IMR-90 (cell line): ENCODE measurements around the gene SHISA2. TPM values are rescaled to one million over a fixed set of nuclear protein-coding genes. Genes with fewer than 3 reads are reported as not detected.

Experiments
- ATAC-seq: fragments of 200-7000 bp; cut with Tn5 transposase; 2 replicates; pipeline ENCODE4 v1.9.1; 2020; ENCODE audit warnings: low read depth, mild to moderate bottlenecking, moderate library complexity
- BruUV-seq: library from RNA; stranded (reverse); fragments of 400-500 nt; replicated peaks from 2 replicates; lab custom pipeline; 2021; lab: Mats Ljungman, UMichigan
- CTCF ChIA-PET: fragments of 300-600 bp; formaldehyde crosslinking; extraction: SDS; loops from one replicate; lab custom pipeline; 2021; ENCODE audit warnings: antibody characterized with exemption; lab: Yijun Ruan, JAX
- POLR2A ChIA-PET: fragments of 300-600 bp; sonication (Branson Sonifier 250); formaldehyde crosslinking; loops from one replicate; lab custom pipeline; 2022; ENCODE audit warnings: antibody characterized with exemption; ENCODE audit not compliant: unreplicated experiment; lab: Charles Lee
- DNase-seq: peaks from one replicate; pipeline ENCODE4 v3.0.0; 2013
- H2AFZ ChIP-seq: replicated peaks from 2 replicates; pipeline ENCODE3; 2013; ENCODE audit warnings: low read length, mild to moderate bottlenecking; ENCODE audit not compliant: poor library complexity
- H2AK5ac ChIP-seq: 2 replicates; pipeline ENCODE4 v1.6.1; 2013; ENCODE audit warnings: low read depth, low read length, inconsistent platforms
- H2AK9ac ChIP-seq: replicated peaks from 2 replicates; pipeline ENCODE3; 2013; ENCODE audit warnings: mild to moderate bottlenecking, low read depth, low read length, moderate library complexity; ENCODE audit not compliant: poor library complexity
- H2BK120ac ChIP-seq: 2 replicates; pipeline ENCODE4 v1.6.1; 2013; ENCODE audit warnings: low read depth, low read length, inconsistent platforms
- H2BK15ac ChIP-seq: 3 replicates; pipeline ENCODE4 v1.6.1; 2013; ENCODE audit warnings: low read depth, low read length, inconsistent platforms
- H2BK20ac ChIP-seq: 2 replicates; pipeline ENCODE4 v1.6.1; 2013; ENCODE audit warnings: low read depth, mild to moderate bottlenecking, inconsistent platforms, low read length, moderate library complexity
- H2BK5ac ChIP-seq: 2 replicates; pipeline ENCODE4 v1.6.1; 2013; ENCODE audit warnings: mild to moderate bottlenecking, low read depth, low read length, inconsistent platforms; ENCODE audit not compliant: poor library complexity, severe bottlenecking
- H3K14ac ChIP-seq: replicated peaks from 2 replicates; pipeline ENCODE4 v1.6.1; 2013; ENCODE audit warnings: low read depth, low read length, inconsistent platforms
- H3K18ac ChIP-seq: 2 replicates; pipeline ENCODE4 v1.6.1; 2013; ENCODE audit warnings: low read depth, low read length, control low read depth
- H3K23ac ChIP-seq: 2 replicates; pipeline ENCODE4 v1.6.1; 2013; ENCODE audit warnings: low read depth, low read length, inconsistent platforms
- H3K27ac ChIP-seq: 2 replicates; pipeline ENCODE4 v1.5.1; 2013; ENCODE audit warnings: mild to moderate bottlenecking, control low read depth, low read length; ENCODE audit not compliant: insufficient read depth
- H3K27me3 ChIP-seq: 2 replicates; pipeline ENCODE4 v1.6.1; 2013; ENCODE audit warnings: low read length; ENCODE audit not compliant: control insufficient read depth, insufficient read depth
- H3K36me3 ChIP-seq: 2 replicates; pipeline ENCODE4 v1.6.1; 2013; ENCODE audit warnings: low read length, mixed read lengths; ENCODE audit not compliant: control insufficient read depth, insufficient read depth
- H3K4ac ChIP-seq: 2 replicates; pipeline ENCODE4 v1.6.1; 2013; ENCODE audit warnings: low read depth, low read length, inconsistent platforms
- H3K4me1 ChIP-seq: 2 replicates; pipeline ENCODE4 v1.6.1; 2013; ENCODE audit warnings: low read length, mixed read lengths; ENCODE audit not compliant: control insufficient read depth, insufficient read depth
- H3K4me2 ChIP-seq: 2 replicates; pipeline ENCODE4 v1.6.1; 2013; ENCODE audit warnings: low read depth, mild to moderate bottlenecking, control low read depth, low read length, moderate library complexity
- H3K4me3 ChIP-seq: 2 replicates; pipeline ENCODE4 v1.5.1; 2013; ENCODE audit warnings: low read depth, mild to moderate bottlenecking, control low read depth, low read length, moderate library complexity; ENCODE audit not compliant: insufficient read depth
- H3K56ac ChIP-seq: 2 replicates; pipeline ENCODE4 v1.6.1; 2013; ENCODE audit warnings: low read length, inconsistent platforms; ENCODE audit not compliant: insufficient read depth; ENCODE audit errors: extremely low read depth
- H3K79me1 ChIP-seq, 2 experiments: 2 replicates each; pipeline ENCODE4 v1.6.1; 2013; ENCODE audit warnings: low read length in 2 of 2, inconsistent platforms in 1 of 2, low read depth in 1 of 2
- H3K9ac ChIP-seq: 2 replicates; pipeline ENCODE4 v1.6.1; 2013; ENCODE audit warnings: low read depth, low read length, control low read depth
- H3K9me1 ChIP-seq: 2 replicates; pipeline ENCODE4 v1.6.1; 2013; ENCODE audit warnings: low read length, inconsistent platforms; ENCODE audit not compliant: insufficient read depth
- H3K9me3 ChIP-seq: 2 replicates; pipeline ENCODE4 v1.6.1; 2013; ENCODE audit warnings: low read length; ENCODE audit not compliant: control insufficient read depth, insufficient read depth
- H4K20me1 ChIP-seq: 2 replicates; pipeline ENCODE4 v1.6.1; 2013; ENCODE audit warnings: low read length, inconsistent platforms; ENCODE audit not compliant: insufficient read depth
- H4K5ac ChIP-seq: 2 replicates; pipeline ENCODE4 v1.6.1; 2013; ENCODE audit warnings: mild to moderate bottlenecking, low read depth, low read length, control low read depth
- H4K8ac ChIP-seq, 2 experiments: 2 replicates each; pipeline ENCODE4 v1.6.1; 2013; ENCODE audit warnings: low read depth in 2 of 2, low read length in 2 of 2, control low read depth in 1 of 2, inconsistent platforms in 1 of 2
- H4K91ac ChIP-seq: 2 replicates; pipeline ENCODE4 v1.6.1; 2013; ENCODE audit warnings: low read depth, low read length, inconsistent platforms; ENCODE audit not compliant: insufficient read depth
- BHLHE40 ChIP-seq: fragments of 150-350 bp; IDR thresholded peaks from 2 replicates; pipeline ENCODE4 v1.6.1; 2016; ENCODE audit warnings: mild to moderate bottlenecking, low read depth, low read length
- ELK1 ChIP-seq: fragments of 150-350 bp; IDR thresholded peaks from 2 replicates; pipeline ENCODE4 v1.6.1; 2016; ENCODE audit warnings: low read depth, mild to moderate bottlenecking, low read length, moderate library complexity, borderline replicate concordance
- MAFK ChIP-seq: IDR thresholded peaks from 2 replicates; pipeline ENCODE4 v1.6.1; 2012; ENCODE audit warnings: low read depth, low read length, improper control_type of control experiment
- RAD21 ChIP-seq: IDR thresholded peaks from 2 replicates; pipeline ENCODE4 v1.6.1; 2012; ENCODE audit warnings: low read length, improper control_type of control experiment
- RCOR1 ChIP-seq: IDR thresholded peaks from 2 replicates; pipeline ENCODE4 v1.6.1; 2012; ENCODE audit warnings: mild to moderate bottlenecking, low read length, improper control_type of control experiment; ENCODE audit not compliant: insufficient replicate concordance
- RFX5 ChIP-seq: IDR thresholded peaks from 2 replicates; pipeline ENCODE4 v1.8.0; 2012; ENCODE audit warnings: low read depth, mild to moderate bottlenecking, low read length, moderate library complexity
- SMC3 ChIP-seq: fragments of 150-350 bp; IDR thresholded peaks from 2 replicates; pipeline ENCODE4 v1.6.1; 2016; ENCODE audit warnings: low read depth, mild to moderate bottlenecking, antibody characterized with exemption, low read length, moderate library complexity
- USF2 ChIP-seq: fragments of 150-350 bp; IDR thresholded peaks from 2 replicates; pipeline ENCODE4 v1.6.1; 2017; ENCODE audit warnings: mild to moderate bottlenecking, antibody characterized with exemption, low read length, low read depth
- WGBS, 2 experiments: methylation state at CpG; one replicate each; pipeline versions ENCODE4 v1.1.5 to v1.1.7; 2013; ENCODE audit warnings: missing lambda C conversion rate in 2 of 2; ENCODE audit not compliant: insufficient read length in 1 of 2; ENCODE audit errors: extremely low coverage in 2 of 2; 5-methylcytosine and 5-hydroxymethylcytosine counted together
- dilution Hi-C: fragments of 300-500 bp; cut with HindIII; formaldehyde crosslinking; loops from one replicate; pipeline ENCODE4 v1.14.3; 2018; ENCODE audit warnings: low sequenced_read_pairs; ENCODE audit not compliant: unreplicated experiment
- in situ Hi-C: fragments of 300-500 bp; cut with MboI; formaldehyde crosslinking; loops from 3 replicates; pipeline ENCODE4 v1.14.3; 2019; ENCODE audit warnings: low sequenced_read_pairs, inconsistent platforms, mixed read lengths
- intact Hi-C: fragments of 100-400 bp; cut with micrococcal nuclease; formaldehyde crosslinking; loops from 2 replicates; pipeline ENCODE4 v1.10.0; 2022
- polyA plus RNA-seq, 3 experiments: library from polyadenylated mRNA; depleted of rRNA; stranded (reverse); fragments of >200 nt; gene quantifications; 2 replicates each; pipeline ENCODE4 v1.2.3, GENCODE V29; 2012; ENCODE audit warnings: low replicate concordance in 1 of 3
- total RNA-seq: library from RNA; depleted of rRNA; stranded (reverse); fragments of >200 nt; gene quantifications from 2 replicates; pipeline ENCODE4 v1.2.3, GENCODE V29; 2012

Gene SHISA2
- total and polyA plus RNA-seq, 2 of the 4 experiments (the other 2 are of a cell fraction), result not detected

GRCh38 chr13:26071691-26072090 is 19.9 kb upstream of the SHISA2 start:
- Histone ChIP-seq H3K9ac (no peak overlapping the region), H2BK120ac (no peak overlapping the region), H2BK15ac (no peak overlapping the region), H3K36me3 (no peaks in the 10 kb centered on the region), H3K27me3 (no peaks in the 10 kb centered on the region), H4K8ac (no peak overlapping the region), H3K14ac (no peak overlapping the region), H2AFZ (no peak overlapping the region), H2BK5ac (no peak overlapping the region), H2BK20ac (no peak overlapping the region), H3K27ac (no peak overlapping the region), H3K18ac (no peak overlapping the region), H3K4ac (no peak overlapping the region), H3K4me2 (no peak overlapping the region), H3K79me1 (no peaks in the 10 kb centered on the region), H3K23ac (no peak overlapping the region), H2AK5ac (no peak overlapping the region), H2AK9ac (no peak overlapping the region), H3K9me1 (no peaks in the 10 kb centered on the region), H3K9me3 (no peaks in the 10 kb centered on the region), H3K4me3 (no peak overlapping the region), H3K4me1 (no peaks in the 10 kb centered on the region), H4K91ac (no peak overlapping the region), H4K20me1 (no peaks in the 10 kb centered on the region), H4K5ac (no peak overlapping the region), H3K56ac (no peak overlapping the region)
- intact Hi-C loops, result loop anchor here (1.0 to 10.0 kb wide), 3 partner anchors 497 to 1067 kb away; no protein-coding TSS in a partner anchor
- dilution Hi-C loops, result no loop called here
- ATAC-seq (no peak), DNase-seq (no peak)
- WGBS, 2 experiments, result 100% methylated on average over 1 of the region's 2 CpGs; no CpG with 5 or more reads in 1 of the 2 experiments
- POLR2A ChIA-PET, result no interaction called here
- TF ChIP-seq BHLHE40 (no peak), MAFK (no peak), USF2 (no peak), SMC3 (no peak), RFX5 (no peak), RCOR1 (no peak), ELK1 (no peak), RAD21 (no peak)
- CTCF ChIA-PET, result interaction anchor here (0.7 kb wide), 1 partner anchor 497 kb away, joined by 3 read pairs; no protein-coding TSS in a partner anchor
- in situ Hi-C loops, result no loop called here
- no TSS peak for BruUV-seq
